Measurements from ENCODE around the gene ABCA7.

The ABCA7 gene

GRCh38 chr19:1063909-1064660 lies 24.2 kb downstream of the ABCA7 start:
- H3K79me2 ChIP-seq (ENCODE audit: control insufficient read depth, low read length): peaks cover 15% of the 10 kb centered on the region
- H4K20me1 ChIP-seq (ENCODE audit: control insufficient read depth, insufficient read depth, low read depth, low read length): no peaks in the 10 kb centered on the region
- H3K27me3 ChIP-seq (ENCODE audit: control insufficient read depth, low read length): no peaks in the 10 kb centered on the region
- no peak for TF ChIP-seq EZH2phosphoT487 (IDR thresholded peaks at IDR 0.05; ENCODE audit: borderline replicate concordance, low read length)
- no peak for TF ChIP-seq CTCF (IDR thresholded peaks at IDR 0.05; ENCODE audit: low read depth, low read length, poor library complexity, severe bottlenecking)
- peaks cover 7% of the 10 kb centered on the region; the same call in 1 of the 2 replicates for H3F3A ChIP-seq (ENCODE audit: control insufficient read depth, insufficient read depth)
- H3K4me1 ChIP-seq (ENCODE audit: control insufficient read depth, low read length): peaks cover 38% of the 10 kb centered on the region
- peaks cover 15% of the 10 kb centered on the region for H3K36me3 ChIP-seq (ENCODE audit: control insufficient read depth, low read length)
- no peak overlapping the region for H3K27ac ChIP-seq (ENCODE audit: low read depth, low read length)
- no peaks in the 10 kb centered on the region for H3K9me3 ChIP-seq (ENCODE audit: control insufficient read depth, insufficient read depth, low read length)
- 0 out of 2 replicates have a peak overlapping the region, but pooled peaks have one; percentile 34 for H3K4me3 ChIP-seq (ENCODE audit: low read length)
- no peaks in the 10 kb centered on the region for H3K9me2 ChIP-seq (replicated peaks; ENCODE audit: control insufficient read depth, low read length)
- peak overlapping the region; percentile 70 for H3K4me2 ChIP-seq (ENCODE audit: low read length)

GRCh38 chr19:1064661-1065605 lies 25.0 kb downstream of the ABCA7 start:
- Histone ChIP-seq H3F3A (ENCODE audit: control insufficient read depth, insufficient read depth) (peaks cover 9% of the 10 kb centered on the region; the same call in 1 of the 2 replicates), H3K4me3 (ENCODE audit: low read length) (peak overlapping the region; percentile 34), H3K9me2 (replicated peaks; ENCODE audit: control insufficient read depth, low read length) (no peaks in the 10 kb centered on the region), H3K4me1 (ENCODE audit: control insufficient read depth, low read length) (peaks cover 46% of the 10 kb centered on the region), H3K27ac (ENCODE audit: low read depth, low read length) (no peak overlapping the region), H3K27me3 (ENCODE audit: control insufficient read depth, low read length) (no peaks in the 10 kb centered on the region), H3K79me2 (ENCODE audit: control insufficient read depth, low read length) (peaks cover 23% of the 10 kb centered on the region), H3K4me2 (ENCODE audit: low read length) (peak overlapping the region; percentile 70), H4K20me1 (ENCODE audit: control insufficient read depth, insufficient read depth, low read depth, low read length) (no peaks in the 10 kb centered on the region), H3K9me3 (ENCODE audit: control insufficient read depth, insufficient read depth, low read length) (no peaks in the 10 kb centered on the region), H3K36me3 (ENCODE audit: control insufficient read depth, low read length) (peaks cover 21% of the 10 kb centered on the region)
- TF ChIP-seq CTCF (IDR thresholded peaks at IDR 0.05; ENCODE audit: low read depth, low read length, poor library complexity, severe bottlenecking): peak; percentile 67
- no peak for TF ChIP-seq EZH2phosphoT487 (IDR thresholded peaks at IDR 0.05; ENCODE audit: borderline replicate concordance, low read length)

- TF ChIP-seq EZH2phosphoT487 (IDR thresholded peaks at IDR 0.05; ENCODE audit: borderline replicate concordance, low read length): no peak
- TF ChIP-seq CTCF (IDR thresholded peaks at IDR 0.05; ENCODE audit: low read depth, low read length, poor library complexity, severe bottlenecking): no peak
- Histone ChIP-seq H3K4me3 (ENCODE audit: low read length) (no peak overlapping the region), H3K27ac (ENCODE audit: low read depth, low read length) (no peak overlapping the region), H3K27me3 (ENCODE audit: control insufficient read depth, low read length) (no peaks in the 10 kb centered on the region), H3K36me3 (ENCODE audit: control insufficient read depth, low read length) (peaks cover 23% of the 10 kb centered on the region), H3K4me2 (ENCODE audit: low read length) (peak overlapping the region; percentile 96; the same call in 1 of the 2 replicates), H3F3A (ENCODE audit: control insufficient read depth, insufficient read depth) (peaks cover 9% of the 10 kb centered on the region; the same call in 1 of the 2 replicates), H4K20me1 (ENCODE audit: control insufficient read depth, insufficient read depth, low read depth, low read length) (no peaks in the 10 kb centered on the region), H3K4me1 (ENCODE audit: control insufficient read depth, low read length) (peaks cover 48% of the 10 kb centered on the region), H3K9me2 (replicated peaks; ENCODE audit: control insufficient read depth, low read length) (no peaks in the 10 kb centered on the region), H3K9me3 (ENCODE audit: control insufficient read depth, insufficient read depth, low read length) (no peaks in the 10 kb centered on the region), H3K79me2 (ENCODE audit: control insufficient read depth, low read length) (peaks cover 29% of the 10 kb centered on the region)
Observed at GRCh38 chr19:1065606-1066109, 25.8 kb downstream of the ABCA7 start.

All from DOHH2 (cell line).